ENCODE data around the gene GALNT14. TPM values are rescaled to one million over a fixed set of nuclear protein-coding genes. Genes with fewer than 3 reads are reported as not detected.
A peak's percentile ranks its signal among the peaks of the same experiment; 100 is the strongest.

GALNT14 gene
- total RNA-seq, 2 donors from 2014 or later = 0.53 to 0.76 TPM

DNA sequence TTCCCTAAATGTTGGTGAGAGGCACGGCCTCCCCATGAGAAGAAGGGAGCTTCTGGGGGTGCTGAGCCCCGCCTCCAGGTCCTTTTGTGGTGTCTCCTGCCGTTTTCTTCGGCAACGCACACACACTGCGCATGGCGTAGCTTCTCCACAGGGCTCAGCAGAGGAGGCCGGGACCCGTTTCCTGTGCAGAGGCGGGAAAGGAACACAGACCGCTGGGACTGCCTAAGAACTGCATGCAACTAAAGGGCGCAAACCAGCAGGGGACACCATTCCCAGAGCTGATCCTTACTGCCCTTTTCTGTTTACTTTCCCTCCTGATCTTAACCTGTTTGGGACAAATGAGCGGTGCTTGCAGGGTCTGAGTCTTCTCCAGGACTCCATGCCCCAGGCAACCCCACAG lies 240.7 kb downstream of the GALNT14 start:
- DNase-seq = no peak
- ATAC-seq = no peak
- intact Hi-C loops (cut with DNase I) = no loop called here

DNA sequence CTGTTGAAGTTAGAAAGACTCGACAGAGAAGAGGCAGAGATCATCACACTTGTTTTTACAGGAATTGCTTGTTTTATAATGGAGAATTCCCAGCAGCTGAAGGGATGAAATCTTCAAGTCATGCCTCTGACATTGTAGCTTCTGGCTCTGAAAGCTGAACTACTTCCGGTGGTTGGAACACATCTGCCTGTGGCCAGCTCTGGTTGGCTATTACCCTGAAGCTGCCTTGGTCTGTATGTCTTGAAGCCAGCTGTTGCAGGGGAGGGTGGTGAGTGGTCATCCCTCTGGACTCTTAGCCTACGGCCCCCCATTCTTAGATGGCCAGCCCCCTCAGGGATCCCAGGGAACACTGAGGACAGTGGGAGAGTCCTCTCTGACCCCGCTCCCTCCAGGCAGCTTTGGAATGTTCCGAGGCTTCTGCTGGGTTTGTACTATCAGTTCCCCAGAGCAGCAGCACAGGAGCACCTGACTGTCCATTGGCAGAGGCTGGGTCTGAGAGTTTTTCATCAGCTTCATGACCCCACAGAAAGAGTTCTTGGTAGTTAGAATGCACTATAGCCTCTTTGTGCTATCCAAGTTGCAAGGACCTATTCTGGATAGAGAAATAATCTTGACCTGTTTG lies 243.6 kb downstream of the GALNT14 start:
- peak in 1 of 2 donors; percentile 50 for ATAC-seq
- DNase-seq = no peak
- intact Hi-C loops (cut with DNase I) = no loop called here

DNA sequence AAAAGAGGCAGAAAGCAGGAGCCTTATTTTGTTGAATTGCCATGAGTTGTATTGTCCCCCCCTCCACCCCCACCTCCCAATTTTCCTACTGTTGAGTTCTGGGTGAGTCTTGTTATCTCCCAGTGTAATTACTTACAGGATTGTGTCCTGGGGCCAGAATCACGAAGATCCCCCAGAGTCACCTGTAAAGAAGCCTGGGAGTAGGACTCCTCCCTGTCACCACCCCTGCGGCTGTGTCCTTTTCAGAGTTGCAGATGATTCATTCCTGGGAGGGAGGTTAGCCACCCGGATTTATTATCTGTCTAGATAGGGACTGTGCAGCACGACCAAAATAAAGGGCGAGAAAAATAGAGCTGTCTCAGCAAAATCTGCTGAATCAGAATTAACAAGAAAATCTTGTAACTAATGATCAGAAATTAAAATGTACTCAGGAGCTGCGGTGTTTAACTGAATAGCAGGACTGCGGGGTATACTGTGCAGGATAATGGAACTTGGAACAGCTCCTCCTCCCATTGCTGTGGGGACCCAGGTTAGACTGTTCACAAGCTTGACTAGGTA lies 249.3 kb downstream of the GALNT14 start:
- intact Hi-C loops (cut with DNase I) = no loop called here
- no peak for ATAC-seq

DNA sequence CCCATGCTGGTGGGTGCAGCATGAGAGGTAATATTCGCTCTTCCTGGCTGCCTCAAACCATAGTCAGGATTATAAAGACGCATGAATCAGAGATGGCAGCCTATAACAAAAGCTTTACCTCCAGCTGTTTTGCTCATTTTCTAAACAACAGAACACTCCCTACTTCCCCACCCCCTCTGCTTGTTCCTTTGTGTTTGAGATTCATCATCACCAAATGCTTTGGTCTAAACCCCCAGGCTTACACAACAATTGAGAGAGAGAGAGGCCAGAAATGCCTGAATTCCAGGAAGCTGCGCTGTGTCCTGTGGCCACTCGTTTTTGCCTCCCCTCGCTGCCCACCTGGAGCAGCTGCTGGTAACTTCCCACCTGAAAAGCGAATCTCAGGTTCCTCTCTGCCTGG lies 252.2 kb downstream of the GALNT14 start:
- intact Hi-C loops (cut with DNase I) = no loop called here

More for the DNA sequence above, 249.3 kb downstream of the GALNT14 start:
- no peak for DNase-seq

DNA sequence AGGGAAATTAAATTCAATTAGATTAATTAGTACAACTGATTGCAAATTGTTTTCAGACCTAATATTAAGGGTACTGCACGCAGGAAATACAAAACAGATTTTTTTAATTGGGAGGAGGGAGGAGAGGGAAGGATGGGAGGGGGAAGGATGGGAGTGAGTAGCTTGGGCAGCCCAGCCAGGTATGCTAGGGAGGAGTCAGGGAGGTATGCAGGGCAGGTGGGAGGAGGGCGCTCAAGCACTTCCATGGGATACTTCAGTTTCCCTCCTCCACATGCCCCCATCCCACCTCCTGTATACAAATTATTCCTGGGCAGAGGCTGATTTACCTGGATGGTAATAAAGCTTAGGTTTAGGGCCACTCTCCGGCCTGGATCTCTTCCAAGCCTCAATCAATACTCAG lies 254.4 kb downstream of the GALNT14 start:
- no peak for ATAC-seq
- intact Hi-C loops (cut with DNase I) = no loop called here
- DNase-seq = no peak

More for the DNA sequence above, 252.2 kb downstream of the GALNT14 start:
- no peak for ATAC-seq
- no peak for DNase-seq

DNA sequence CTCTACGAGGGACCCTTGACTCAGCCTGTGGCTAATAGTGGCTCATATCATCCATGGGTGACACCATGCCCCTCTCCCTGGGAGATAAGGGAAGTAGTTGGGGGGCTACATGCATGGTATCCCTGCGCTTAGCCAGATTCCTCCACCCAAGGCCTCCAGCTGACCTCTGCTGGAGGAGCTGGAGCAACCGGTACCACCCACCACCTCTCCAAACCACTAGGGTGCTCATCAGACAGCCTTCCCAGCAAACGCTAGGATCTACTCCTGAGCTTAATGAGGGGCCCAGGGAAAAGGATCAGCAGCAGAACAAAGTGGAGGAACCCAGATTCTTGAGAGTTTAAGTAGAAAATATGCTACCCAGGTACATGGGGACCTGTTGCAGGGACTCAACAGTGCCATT lies 255.1 kb downstream of the GALNT14 start:
- DNase-seq = no peak
- ATAC-seq = no peak
- intact Hi-C loops (cut with DNase I) = no loop called here

DNA sequence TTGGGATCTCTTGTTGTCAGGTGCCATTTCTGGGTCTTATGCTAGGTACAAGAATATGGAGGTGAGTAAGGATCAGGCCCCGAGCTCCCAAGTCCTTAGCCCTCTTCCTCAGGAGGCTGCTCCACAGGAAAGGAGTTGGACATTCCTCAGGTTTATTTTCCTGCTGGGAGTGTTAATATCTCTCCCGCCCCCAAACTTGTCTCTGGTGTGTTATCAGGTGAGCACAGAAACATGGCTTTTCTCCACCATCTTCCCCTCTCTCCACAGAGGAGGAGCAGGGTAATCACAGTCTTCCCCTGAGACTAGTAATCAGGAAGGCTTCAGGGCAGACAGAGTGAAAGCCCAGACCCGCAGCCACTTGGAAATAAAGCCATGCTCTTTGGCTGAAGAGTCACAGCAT lies 257.7 kb downstream of the GALNT14 start:
- intact Hi-C loops (cut with DNase I) = no loop called here
- ATAC-seq (no peak), DNase-seq (no peak)

DNA sequence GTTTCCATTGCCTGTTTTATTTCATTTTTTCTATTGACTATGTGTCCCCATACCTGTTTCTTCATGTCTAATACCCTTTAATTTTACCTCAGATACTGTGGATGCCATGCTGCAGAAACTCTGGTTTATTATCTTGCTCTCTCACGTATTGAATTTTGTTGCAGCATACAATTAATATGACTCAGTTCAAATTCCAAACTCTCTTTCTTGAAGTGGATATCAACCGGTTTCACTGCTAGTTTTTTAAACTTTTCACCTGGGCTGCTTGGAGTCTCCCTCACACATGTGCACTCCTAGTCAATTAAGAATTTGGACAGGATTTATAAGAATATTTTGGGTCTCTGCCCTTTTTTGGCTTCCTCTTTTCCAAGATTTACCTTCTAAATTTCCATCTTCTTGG lies 260.4 kb downstream of the GALNT14 start:
- DNase-seq = no peak
- intact Hi-C loops (cut with DNase I) = no loop called here
- no peak for ATAC-seq

DNA sequence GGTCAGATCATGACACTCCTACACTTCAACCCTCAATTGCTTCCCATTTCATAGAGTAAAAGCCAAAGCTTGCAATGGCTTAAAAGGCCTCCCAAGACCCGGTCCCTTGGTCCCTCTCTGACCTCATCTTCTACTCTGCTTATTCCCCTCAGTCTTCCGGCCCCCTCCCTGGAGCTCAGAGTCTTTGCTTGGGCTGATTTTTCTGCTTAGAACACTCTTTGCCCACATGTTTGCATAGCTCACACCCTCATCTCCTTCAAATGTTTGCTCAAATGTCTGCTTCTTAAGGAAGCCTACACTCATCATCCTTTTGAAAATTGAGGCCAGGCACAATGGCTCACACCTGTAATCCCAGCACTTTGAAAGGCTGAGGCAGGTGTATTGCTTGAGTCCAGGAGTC lies 265.4 kb downstream of the GALNT14 start:
- ATAC-seq (no peak), DNase-seq (no peak)
- intact Hi-C loops (cut with DNase I) = no loop called here

DNA sequence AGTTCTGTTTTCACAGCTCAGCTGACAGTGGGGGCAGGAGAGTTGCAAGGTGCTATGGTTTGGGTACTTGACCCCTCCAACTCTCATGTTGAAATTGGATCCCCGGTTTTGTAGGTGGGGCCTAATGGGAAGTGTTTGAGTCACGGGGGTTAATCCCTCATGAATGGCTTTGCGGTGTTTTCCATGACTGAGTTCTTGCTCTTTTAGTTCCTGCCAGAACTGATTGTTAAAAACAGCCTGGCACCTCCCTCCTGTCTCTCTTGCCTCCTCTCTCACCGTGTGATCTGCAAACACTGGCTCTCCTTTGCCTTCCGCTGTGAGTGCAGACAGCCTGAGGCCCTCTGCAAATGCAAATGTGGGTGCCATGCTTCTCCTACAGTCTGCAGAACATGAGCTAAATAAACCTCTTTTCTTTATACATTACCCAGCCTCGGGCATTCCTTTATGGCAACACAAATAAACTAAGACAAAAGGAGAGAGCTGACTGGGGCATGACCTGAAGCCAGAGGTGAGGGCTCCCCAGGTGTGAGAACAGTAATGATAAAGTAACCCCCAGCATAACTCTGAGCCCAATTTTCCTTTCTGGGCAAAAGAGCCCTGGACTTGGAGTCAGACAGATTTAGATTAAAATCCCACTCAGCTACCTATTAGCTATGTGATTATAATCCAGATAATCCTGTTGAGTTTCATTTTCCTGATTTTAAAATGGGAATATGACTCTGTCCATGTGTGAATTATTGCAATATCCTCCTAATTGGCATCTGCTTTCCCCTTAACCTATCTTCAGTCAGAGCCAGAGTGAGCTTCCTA lies 266.1 kb downstream of the GALNT14 start:
- DNase-seq (peak; percentile 32), ATAC-seq (peak; percentile 66 to 91)
- intact Hi-C loops (cut with DNase I) = no loop called here

DNA sequence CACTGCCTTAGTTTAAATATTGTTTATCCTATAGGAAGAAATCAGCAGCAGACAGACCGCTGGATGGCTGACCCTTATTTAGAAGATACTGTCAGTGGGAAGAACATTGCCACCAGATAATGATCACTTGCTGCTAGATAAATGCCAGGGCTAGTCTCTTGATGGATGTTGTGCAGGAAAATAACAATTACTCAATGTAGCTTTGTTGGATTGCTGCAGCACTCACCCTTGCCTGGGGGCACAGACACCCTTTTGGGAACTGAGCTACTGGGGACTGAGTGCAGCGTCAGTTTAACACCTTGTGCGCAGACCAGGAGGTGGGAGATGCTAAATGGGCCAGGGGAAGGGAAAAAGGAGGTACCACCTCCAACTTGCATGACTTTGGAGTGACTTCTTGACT lies 266.8 kb downstream of the GALNT14 start:
- intact Hi-C loops (cut with DNase I) = no loop called here
- ATAC-seq (peak in 1 of 2 donors; percentile 49), DNase-seq (no peak)

DNA sequence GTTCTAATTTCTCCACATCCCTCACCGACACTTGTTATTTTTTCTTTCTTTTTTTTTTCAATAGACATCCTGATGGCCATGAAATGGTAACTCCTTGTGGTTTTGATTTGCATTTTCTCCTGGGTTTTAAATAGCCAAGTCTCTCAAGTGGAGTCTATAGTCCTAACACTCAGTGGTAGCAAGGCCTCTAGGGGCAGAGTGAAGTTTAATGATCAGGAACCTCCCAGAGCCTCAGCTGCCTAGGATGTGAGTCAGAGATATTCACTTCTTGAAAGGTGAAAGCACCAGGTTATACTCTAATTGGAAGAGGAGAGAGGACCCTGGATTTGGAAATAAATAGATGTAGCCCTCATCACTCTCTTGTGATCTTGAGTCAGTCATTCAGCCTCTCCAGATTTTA lies 268.3 kb downstream of the GALNT14 start:
- DNase-seq = no peak
- no peak for ATAC-seq
- intact Hi-C loops (cut with DNase I) = loop anchor here in 1 of 2 donors (10.0 kb wide), 1 partner anchor 295 kb away; no protein-coding TSS in a partner anchor

DNA sequence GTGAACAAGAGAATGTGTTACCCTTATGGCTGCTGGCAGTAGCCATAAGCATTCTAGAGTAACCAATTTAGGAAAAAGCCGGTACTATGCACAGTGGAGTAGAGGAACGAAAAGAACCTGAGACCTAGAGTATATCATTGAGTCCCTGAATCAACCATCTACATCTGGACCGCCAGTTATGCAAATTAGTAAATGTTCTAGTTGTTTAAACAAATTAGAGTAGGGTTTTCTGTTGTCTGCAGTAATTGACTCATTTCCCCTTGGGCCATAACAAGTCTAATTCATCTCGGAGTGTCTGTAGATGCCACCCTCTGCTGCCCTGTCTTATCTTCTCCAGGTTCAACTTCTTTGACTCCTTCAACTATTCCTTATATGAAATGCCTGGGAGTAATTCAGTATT lies 270.9 kb downstream of the GALNT14 start:
- intact Hi-C loops (cut with DNase I) = loop anchor here in 1 of 2 donors (10.0 kb wide), 1 partner anchor 297 kb away; no protein-coding TSS in a partner anchor
- ATAC-seq = no peak
- no peak for DNase-seq

DNA sequence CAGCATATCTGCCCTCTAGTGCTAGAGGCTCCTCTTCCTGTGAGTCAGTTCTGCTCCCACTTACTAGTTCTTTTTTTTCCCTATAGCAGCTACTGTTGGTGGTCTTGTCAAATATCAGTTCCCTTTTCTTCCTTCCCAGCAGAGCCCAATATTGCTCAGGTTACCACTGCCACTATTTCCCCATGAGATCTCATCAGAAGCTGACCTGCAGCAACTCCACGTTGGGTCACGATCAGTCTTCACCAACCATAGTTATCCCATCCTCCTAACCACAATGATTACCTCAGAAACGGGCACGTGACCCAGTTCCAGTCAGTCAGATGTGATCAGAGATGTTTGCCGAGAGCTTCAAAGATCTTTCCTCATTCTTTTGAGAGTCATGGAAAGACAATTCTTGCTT lies 271.3 kb downstream of the GALNT14 start:
- DNase-seq = no peak
- intact Hi-C loops (cut with DNase I) = loop anchor here in 1 of 2 donors (10.0 kb wide), 1 partner anchor 298 kb away; no protein-coding TSS in a partner anchor
- ATAC-seq = no peak

DNA sequence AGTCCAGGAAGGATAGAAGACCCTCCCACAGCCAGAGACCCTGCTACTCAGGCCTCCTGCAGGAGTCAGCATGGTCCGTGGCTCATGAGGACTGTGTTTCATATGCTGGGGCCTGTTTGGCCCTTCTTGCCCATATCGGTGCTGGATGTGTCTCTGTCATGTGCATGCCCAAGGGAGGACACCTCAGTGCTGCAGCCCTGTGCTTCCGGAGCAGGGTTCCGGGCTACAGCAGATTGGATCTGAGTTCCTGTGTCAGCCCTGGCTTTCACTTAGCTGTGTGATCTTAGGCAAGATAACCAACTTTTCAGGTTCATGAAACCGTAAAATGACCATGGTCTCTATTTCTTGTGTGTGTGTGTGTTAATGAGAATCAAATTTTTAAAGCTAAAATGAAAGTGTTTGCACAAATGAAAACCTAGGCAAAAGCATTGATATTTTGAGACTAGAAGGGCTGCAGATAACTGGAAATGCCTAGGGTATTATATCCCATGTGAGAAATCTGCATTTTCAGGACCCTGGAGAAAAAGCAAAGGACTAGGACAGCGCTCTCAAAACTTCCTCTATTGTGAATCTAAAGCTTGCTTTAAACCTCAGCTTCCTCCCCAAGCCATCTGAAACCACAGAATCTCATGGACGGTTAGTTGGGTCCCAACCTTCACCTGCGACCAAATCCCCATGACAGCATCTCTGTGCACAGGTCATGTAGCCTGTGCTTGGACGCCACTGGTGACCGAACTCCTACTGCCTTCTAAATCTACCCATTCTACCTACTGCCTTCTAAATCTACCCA lies 272.2 kb downstream of the GALNT14 start:
- no peak for DNase-seq
- intact Hi-C loops (cut with DNase I) = loop anchor here in 1 of 2 donors (10.0 kb wide), 1 partner anchor 299 kb away; no protein-coding TSS in a partner anchor
- ATAC-seq = no peak

DNA sequence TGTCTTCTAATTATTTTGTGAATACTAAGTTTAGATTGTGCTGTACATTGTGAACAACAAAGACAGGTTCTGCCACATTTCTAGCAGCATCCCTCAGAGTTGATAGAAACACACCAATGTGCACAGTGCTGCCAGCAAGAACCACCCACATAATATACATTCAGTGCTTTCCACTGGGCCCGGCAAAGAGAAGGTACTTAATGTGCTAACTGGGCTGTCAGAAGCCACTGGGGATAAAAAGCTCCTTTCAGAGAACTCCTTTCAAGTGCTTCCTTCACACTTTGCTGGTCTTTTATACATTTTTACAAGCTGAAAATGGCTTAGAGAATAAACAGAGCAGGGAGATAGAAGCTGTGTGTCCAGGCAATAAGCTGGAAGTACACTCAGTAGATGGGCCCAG lies 273.0 kb downstream of the GALNT14 start:
- DNase-seq (no peak), ATAC-seq (no peak)
- intact Hi-C loops (cut with DNase I) = loop anchor here in 1 of 2 donors (10.0 kb wide), 1 partner anchor 300 kb away; no protein-coding TSS in a partner anchor

DNA sequence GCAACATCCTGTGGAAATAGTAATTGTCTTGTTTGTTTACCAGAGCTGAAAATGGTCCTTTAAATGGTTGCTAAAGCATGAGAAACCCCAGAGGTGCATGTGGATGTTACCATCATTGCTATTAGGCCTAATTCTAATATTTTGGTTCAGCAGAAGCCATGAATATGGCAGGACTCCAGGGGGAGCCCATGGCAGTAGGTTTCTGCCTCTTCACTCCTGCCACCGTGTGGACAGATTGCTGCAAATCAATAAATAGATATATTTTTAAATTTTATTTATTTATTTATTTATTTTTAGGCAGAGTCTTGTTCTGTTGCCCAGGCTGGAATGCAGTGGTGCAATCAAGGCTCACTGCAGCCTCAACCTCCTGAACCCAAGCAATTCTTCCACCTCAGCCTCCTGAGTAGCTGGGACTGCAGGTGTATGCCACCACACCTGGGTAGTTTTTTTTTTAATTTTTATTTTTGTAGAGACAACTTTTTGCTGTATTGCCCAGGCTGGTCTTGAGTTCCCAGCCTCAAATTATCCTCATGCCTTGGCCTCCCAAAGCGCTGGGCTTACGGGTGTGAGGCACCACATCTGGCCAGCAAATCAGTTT lies 276.1 kb downstream of the GALNT14 start:
- intact Hi-C loops (cut with DNase I) = loop anchor here in 1 of 2 donors (10.0 kb wide), 1 partner anchor 303 kb away; no protein-coding TSS in a partner anchor
- DNase-seq (peak; percentile 61), ATAC-seq (peak in 1 of 2 donors; percentile 44)

DNA sequence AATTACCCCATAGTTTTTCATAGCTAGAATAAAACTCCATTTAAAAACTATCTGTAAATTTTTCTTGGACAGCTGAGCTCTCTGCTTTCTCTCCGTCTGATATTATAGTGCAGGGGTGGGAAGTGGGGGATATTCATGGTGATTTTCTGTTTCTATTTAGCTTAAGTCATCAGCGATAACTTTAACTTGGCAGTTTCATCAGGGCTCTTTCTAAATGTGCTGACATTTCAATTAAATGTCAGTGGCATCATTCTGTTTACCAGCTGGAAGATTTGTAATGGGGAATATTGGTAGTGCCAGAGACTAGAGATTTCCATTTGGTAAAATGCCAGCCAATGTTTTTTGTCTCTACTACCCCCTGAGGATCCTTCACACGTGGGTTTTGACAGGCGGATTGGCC lies 277.5 kb downstream of the GALNT14 start:
- intact Hi-C loops (cut with DNase I) = loop anchor here in 1 of 2 donors (10.0 kb wide), 1 partner anchor 304 kb away; no protein-coding TSS in a partner anchor
- no peak for ATAC-seq
- no peak for DNase-seq
